GM23248 (cell line): ENCODE data around the gene ACVR1.

Source experiments
- EZH2 ChIP-seq: fragments of 200-600 bp; sonication (generic); IDR thresholded peaks from 2 replicates; pipeline ENCODE4 v1.6.1; 2018; ENCODE audit warnings: antibody characterized with exemption, mild to moderate bottlenecking; ENCODE audit not compliant: insufficient read depth, poor library complexity, severe bottlenecking
- EZH2phosphoT487 ChIP-seq: fragments of 200-600 bp; sonication (generic); IDR thresholded peaks from 2 replicates; pipeline ENCODE4 v1.6.1; 2018; ENCODE audit warnings: antibody characterized with exemption, moderate library complexity, mild to moderate bottlenecking, low read depth; ENCODE audit not compliant: insufficient read depth

DNA sequence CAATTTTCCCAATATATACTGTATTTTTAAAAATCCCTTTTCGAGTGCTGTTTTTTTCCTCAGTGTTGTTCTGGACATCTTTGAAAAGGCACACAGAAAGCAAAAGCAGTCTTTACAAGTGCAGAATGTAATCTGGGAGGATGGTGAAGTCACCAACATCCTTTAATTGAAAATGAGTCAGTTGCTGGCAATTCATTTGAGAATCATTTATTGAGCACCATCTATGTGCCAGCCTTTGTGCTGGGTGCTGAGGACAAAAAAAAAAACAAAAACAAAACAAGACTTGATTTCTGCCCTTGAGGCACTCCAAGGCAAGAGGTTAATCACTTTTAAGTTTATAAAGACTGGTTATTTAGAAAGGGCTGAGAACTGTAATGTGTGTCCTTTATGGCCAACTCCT is 46.7 kb upstream of the ACVR1 start:
- TF ChIP-seq EZH2 = no peak
- no peak for TF ChIP-seq EZH2phosphoT487
